Stimulated activated naive B cell treated with anti-CD40 and anti-IgM and Interleukin-4, amounts not matched to agents 10 μg/mL and 1 μg/mL and 100 μg/mL, for 72 hours (primary cell): ENCODE data around the gene RRP15.

Source experiments
- ATAC-seq, 2 donors: fragments of 150-1000 bp; cut with Tn5 transposase; replicated peaks; 2 replicates each; pipeline ENCODE4 v1.10.0; 2021; ENCODE audit warnings: moderate library complexity in 1 of 2
- DNase-seq: peaks from one replicate; pipeline ENCODE4 v3.0.0; 2021
- H3K27ac Mint-ChIP-seq: one replicate; pipeline ENCODE4 v1.8.0; 2022; ENCODE audit warnings: mild to moderate bottlenecking, mixed read lengths
- H3K27me3 Mint-ChIP-seq, 2 donors: one replicate each; pipeline ENCODE4 v1.8.0; 2022; ENCODE audit warnings: mixed read lengths in 2 of 2
- H3K36me3 Mint-ChIP-seq, 2 donors: one replicate each; pipeline ENCODE4 v1.8.0; 2022; ENCODE audit warnings: mixed read lengths in 2 of 2, mild to moderate bottlenecking in 1 of 2
- H3K4me1 Mint-ChIP-seq, 2 donors: one replicate each; pipeline ENCODE4 v1.8.0; 2022; ENCODE audit warnings: mixed read lengths in 2 of 2, mild to moderate bottlenecking in 1 of 2
- H3K4me3 Mint-ChIP-seq, 2 donors: one replicate each; pipeline ENCODE4 v1.8.0; 2022; ENCODE audit warnings: mild to moderate bottlenecking in 2 of 2, mixed read lengths in 2 of 2, moderate library complexity in 1 of 2
- H3K9me3 Mint-ChIP-seq, 2 donors: one replicate each; pipeline ENCODE4 v1.8.0; 2022; ENCODE audit warnings: mixed read lengths in 2 of 2, mild to moderate bottlenecking in 1 of 2

RRP15 gene

DNA sequence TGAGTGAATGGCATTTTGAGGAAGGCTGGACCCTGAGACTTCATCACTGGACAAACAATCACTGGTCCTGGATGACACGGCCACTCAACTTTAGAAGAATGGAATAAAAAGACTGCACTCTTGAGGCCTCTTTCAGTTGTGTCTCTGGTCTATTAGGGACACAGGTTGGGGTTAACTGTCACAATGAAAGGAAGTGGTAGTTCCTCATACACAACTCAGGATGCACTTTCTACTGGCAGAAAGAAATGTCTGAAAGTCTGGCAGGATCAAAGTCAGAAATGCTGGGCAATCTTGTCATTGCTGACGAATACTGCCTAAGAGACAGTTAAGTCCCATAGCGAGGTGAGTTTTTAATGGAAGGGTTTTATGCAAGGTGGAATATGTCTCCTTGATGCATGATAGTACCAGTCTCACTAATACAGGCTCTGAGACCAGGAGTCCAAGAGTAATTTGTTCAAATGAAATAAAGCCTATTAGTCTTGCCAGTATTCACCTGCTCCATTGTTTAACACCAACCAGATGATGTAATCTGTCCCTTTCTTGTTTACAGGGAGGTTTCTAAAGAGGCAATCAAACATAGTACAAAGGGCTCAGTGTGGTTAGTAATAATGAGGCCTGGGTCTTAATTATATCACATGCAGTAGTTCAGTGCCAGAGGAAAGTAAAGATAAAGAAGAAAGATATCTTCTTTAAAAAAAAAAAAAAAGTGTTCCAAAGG lies 11.2 kb upstream of the RRP15 start:
- peaks cover 0 to 11% of the 10 kb centered on the region in 2 donors for H3K27me3 Mint-ChIP-seq
- no peaks in the 10 kb centered on the region for H3K36me3 Mint-ChIP-seq
- H3K9me3 Mint-ChIP-seq, result no peaks in the 10 kb centered on the region
- no peak for ATAC-seq
- no peak overlapping the region for H3K4me3 Mint-ChIP-seq
- DNase-seq, result no peak
- no peak overlapping the region for H3K27ac Mint-ChIP-seq
- H3K4me1 Mint-ChIP-seq, result no peaks in the 10 kb centered on the region

DNA sequence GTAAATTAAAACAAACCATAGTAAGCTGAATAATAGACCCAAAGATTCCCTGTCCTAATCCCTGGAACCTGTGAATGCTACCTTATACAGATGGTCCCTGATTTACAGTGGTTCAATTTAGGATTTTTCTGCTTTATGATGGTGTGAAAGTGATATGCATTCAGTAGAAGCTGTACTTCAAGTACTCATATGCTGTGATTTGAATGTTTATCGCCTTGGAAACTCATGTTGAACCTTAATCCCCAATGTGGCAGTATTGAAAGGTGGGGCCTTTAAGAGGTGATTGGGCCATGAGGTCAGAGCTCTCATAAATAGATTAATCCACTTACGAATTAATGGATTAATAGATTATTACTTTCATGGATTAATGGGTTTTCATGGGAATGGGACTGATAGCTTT lies 10.6 kb upstream of the RRP15 start:
- Mint-ChIP-seq H3K27ac (no peak overlapping the region), H3K9me3 (no peaks in the 10 kb centered on the region), H3K4me3 (no peak overlapping the region), H3K27me3 (peaks cover 0 to 11% of the 10 kb centered on the region in 2 donors), H3K36me3 (no peaks in the 10 kb centered on the region), H3K4me1 (no peaks in the 10 kb centered on the region)
- no peak for ATAC-seq
- no peak for DNase-seq

DNA sequence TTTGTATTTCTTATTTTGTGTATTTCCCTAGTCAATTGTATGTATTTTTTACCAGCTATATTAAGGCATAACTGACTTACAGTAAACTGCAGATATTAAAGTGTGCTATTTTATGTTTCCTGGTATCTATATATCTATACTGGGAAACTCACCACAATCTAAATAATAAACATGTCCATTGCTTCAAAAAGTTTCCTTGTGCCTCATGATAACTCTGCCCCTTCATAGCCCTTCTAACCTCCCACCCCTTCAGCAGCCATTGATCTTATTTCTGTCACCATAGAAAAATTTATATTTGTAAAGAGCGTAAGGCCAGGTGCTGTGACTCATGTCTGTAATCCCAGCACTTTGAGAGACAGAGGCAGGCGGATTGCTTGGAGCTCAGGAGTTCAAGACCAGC lies 9.3 kb upstream of the RRP15 start:
- no peak for DNase-seq
- Mint-ChIP-seq H3K9me3 (no peaks in the 10 kb centered on the region), H3K27me3 (peaks cover 9 to 16% of the 10 kb centered on the region in 2 donors), H3K27ac (no peak overlapping the region), H3K4me3 (no peak overlapping the region), H3K4me1 (no peaks in the 10 kb centered on the region), H3K36me3 (no peaks in the 10 kb centered on the region)
- ATAC-seq, result no peak

DNA sequence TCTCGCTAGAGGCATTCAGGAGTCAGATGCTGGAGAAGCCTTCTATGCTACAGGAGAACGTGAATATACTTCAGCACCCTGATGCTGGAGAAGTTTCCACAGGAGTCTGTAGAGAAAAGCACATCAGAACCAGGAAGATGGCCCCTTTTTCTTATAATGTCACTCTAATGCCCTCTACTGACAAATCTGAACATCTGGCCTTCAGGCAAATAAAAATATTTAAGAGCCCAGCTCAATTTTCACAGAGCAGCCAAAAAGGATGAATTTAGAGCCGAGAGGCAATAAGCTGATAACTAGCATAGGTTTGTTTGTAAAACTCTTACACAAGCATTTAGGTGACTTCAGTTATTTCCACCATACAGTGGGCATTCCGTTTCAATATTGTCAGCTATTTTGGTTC lies 3.8 kb upstream of the RRP15 start:
- peaks cover 2 to 4% of the 10 kb centered on the region in 2 donors for H3K4me1 Mint-ChIP-seq
- H3K9me3 Mint-ChIP-seq, result peaks cover 0 to 1% of the 10 kb centered on the region in 2 donors
- H3K27me3 Mint-ChIP-seq, result peaks cover 10 to 20% of the 10 kb centered on the region in 2 donors
- H3K36me3 Mint-ChIP-seq, result peaks cover 0 to 3% of the 10 kb centered on the region in 2 donors
- no peak overlapping the region for H3K4me3 Mint-ChIP-seq
- H3K27ac Mint-ChIP-seq, result no peak overlapping the region
- DNase-seq, result no peak
- no peak for ATAC-seq

DNA sequence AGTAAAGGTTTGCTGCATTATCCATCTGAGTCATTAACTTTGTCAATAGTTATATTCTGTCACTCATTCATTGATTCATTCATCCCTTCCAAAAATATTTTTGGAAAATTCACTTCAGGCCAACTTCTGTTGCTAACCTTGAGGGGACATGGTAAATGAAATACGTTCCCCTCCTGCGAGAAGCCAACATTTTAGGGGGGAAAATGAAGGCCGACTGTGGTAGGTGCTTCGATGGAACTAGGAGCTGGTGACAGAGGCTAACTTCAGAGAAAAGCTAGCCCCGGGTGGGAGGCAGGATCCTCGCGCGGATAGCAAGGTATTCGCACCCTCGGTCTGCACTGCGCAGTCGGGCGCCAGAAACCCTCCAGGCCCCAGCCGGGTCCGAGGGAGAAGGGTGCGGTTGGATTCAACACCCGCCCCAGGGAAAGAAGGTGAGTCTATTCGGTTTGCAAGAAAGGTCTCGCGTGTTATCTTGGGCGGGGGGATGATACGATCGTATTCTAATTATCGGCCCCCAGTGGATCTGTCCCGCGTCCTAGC lies 646 bp upstream of the RRP15 start:
- no peak for DNase-seq
- Mint-ChIP-seq H3K36me3 (peaks cover 0 to 5% of the 10 kb centered on the region in 2 donors), H3K27me3 (peaks cover 10 to 20% of the 10 kb centered on the region in 2 donors), H3K4me1 (peaks cover 11 to 16% of the 10 kb centered on the region in 2 donors), H3K4me3 (peak overlapping the region; percentile 88 to 93), H3K9me3 (peaks cover 0 to 1% of the 10 kb centered on the region in 2 donors), H3K27ac (peak overlapping the region; percentile 97)
- ATAC-seq, result peak; percentile 45 to 52

DNA sequence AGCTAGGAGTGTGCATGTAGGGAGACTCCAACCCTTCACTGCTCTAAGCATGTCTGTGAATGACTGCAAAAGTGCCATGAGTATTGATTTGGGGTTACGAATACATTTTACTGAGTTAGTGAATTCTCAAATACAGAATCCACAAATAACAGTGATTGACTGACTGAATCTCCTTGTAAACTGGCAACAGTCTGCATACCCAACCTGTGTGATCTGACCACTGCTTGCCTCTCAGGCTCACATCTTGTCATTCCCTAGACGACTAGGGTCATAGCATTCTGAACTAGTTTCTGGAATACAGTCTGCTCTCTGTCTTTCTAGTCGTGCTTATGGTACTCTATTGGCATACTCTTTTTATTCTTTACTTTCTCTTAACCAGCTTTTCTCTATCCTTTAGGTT lies 7.4 kb downstream of the RRP15 start:
- Mint-ChIP-seq H3K4me3 (no peak overlapping the region), H3K36me3 (peaks cover 8 to 11% of the 10 kb centered on the region in 2 donors), H3K4me1 (peaks cover 11 to 21% of the 10 kb centered on the region in 2 donors), H3K9me3 (no peaks in the 10 kb centered on the region), H3K27ac (no peak overlapping the region), H3K27me3 (no peaks in the 10 kb centered on the region)
- ATAC-seq, result no peak
- no peak for DNase-seq

DNA sequence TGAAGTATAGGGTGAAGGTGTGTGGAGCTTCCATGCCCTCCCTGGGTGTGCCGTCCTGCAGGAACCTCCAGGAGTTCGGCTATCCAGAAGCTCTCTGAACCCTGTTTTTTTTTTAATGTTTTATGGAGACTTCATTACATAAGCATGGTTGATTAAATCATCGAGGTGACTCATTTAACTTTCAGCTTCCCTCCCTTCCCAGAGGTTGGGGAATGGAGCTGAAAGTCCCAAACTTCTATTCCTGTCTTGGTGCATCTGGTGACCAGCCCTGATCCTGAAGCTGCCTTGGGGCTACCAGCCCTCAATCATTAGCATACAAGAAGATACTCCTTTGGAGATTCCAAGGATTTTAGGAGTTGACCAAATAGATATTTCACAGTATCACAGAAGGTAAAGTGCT lies 9.5 kb downstream of the RRP15 start:
- no peak for DNase-seq
- Mint-ChIP-seq H3K36me3 (peaks cover 10 to 15% of the 10 kb centered on the region in 2 donors), H3K4me3 (no peak overlapping the region), H3K9me3 (no peaks in the 10 kb centered on the region), H3K27ac (no peak overlapping the region), H3K27me3 (no peaks in the 10 kb centered on the region), H3K4me1 (peaks cover 12 to 19% of the 10 kb centered on the region in 2 donors)
- no peak for ATAC-seq

DNA sequence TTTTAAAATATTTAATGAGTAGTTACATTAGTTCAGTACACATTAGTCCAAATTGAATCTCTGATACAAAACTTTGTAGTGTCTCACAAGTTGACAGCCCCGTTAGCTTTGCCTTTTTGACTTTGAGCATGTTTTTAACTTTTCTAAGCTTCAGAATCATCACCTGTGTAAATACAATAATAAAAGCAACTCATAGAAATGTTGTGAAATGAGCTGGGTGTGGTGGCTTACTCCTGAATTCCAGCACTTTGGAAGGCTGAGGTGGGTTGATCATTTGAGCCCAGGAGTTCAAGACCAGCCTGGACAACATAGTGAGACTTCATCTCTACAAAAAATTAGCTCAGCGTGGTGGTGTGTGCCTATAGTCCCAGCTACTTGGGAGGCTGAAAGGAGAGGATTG lies 11.1 kb downstream of the RRP15 start:
- Mint-ChIP-seq H3K4me3 (no peak overlapping the region), H3K36me3 (peaks cover 9 to 15% of the 10 kb centered on the region in 2 donors), H3K27ac (no peak overlapping the region), H3K4me1 (peaks cover 12 to 19% of the 10 kb centered on the region in 2 donors), H3K9me3 (no peaks in the 10 kb centered on the region), H3K27me3 (no peaks in the 10 kb centered on the region)
- ATAC-seq, result no peak
- DNase-seq, result no peak

DNA sequence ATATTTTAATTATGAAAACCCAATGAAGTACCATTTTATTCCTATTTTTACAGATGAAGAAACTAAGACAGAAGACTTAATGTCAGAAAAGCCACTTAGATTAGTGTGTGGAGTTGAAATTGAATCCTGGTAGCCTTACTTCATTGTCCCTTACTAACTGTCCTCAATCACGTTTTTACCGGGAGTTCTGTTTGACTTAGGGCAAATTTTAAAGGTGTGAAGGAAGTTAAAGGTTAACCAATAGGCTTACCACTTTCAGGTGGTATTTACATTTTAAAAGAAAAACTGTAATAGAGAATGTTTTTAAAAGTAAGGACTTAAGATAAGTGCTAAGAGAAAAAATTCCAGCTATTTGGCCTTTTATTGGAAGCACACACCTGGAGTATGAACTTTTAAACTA lies 12.4 kb downstream of the RRP15 start:
- H3K4me3 Mint-ChIP-seq, result no peak overlapping the region
- DNase-seq, result no peak
- H3K27ac Mint-ChIP-seq, result no peak overlapping the region
- H3K27me3 Mint-ChIP-seq, result no peaks in the 10 kb centered on the region
- H3K9me3 Mint-ChIP-seq, result no peaks in the 10 kb centered on the region
- peaks cover 12 to 19% of the 10 kb centered on the region in 2 donors for H3K4me1 Mint-ChIP-seq
- peaks cover 16 to 20% of the 10 kb centered on the region in 2 donors for H3K36me3 Mint-ChIP-seq
- ATAC-seq, result no peak

DNA sequence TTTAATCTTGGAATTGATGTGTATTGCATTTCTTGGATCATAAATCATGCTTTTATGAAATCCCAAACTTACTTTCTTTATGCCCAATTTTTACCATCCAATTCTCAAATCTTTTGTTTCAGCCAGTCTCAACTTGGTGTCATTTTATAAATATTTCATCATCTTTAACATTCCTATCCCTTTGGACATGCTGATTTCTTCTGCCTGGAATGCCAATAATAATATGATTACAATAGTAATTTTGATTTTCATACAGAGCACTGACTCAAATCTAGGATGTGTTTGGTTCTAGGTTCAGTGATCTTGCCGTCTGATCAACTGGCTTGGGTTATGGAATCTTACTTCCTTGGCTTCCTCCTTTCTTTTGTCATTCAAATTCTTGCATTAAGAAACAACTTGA lies 12.8 kb downstream of the RRP15 start:
- Mint-ChIP-seq H3K36me3 (peaks cover 16 to 20% of the 10 kb centered on the region in 2 donors), H3K4me3 (no peak overlapping the region), H3K27me3 (no peaks in the 10 kb centered on the region), H3K9me3 (no peaks in the 10 kb centered on the region), H3K27ac (no peak overlapping the region), H3K4me1 (peaks cover 12 to 19% of the 10 kb centered on the region in 2 donors)
- no peak for ATAC-seq
- no peak for DNase-seq

DNA sequence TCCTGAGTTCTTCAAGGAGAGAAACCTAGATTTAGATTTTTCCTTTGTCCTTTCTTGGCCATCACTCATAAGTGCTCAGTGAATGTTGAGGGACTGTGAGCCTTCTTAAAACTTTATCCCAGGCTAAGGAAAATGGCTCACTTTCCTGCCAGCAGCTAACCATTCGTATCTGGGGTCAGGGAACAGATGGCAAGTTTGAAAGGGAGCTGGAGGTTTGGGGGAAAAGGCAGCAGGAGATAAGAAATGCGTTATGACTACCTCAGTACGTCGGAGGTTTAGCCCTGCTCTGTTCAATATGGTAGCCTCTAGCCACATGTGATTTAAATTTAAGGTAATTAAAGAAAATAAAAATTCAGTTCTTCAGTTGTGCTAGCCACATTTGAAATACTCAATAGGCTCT lies 13.3 kb downstream of the RRP15 start:
- Mint-ChIP-seq H3K36me3 (peaks cover 16 to 20% of the 10 kb centered on the region in 2 donors), H3K4me3 (no peak overlapping the region), H3K4me1 (peaks cover 12 to 19% of the 10 kb centered on the region in 2 donors), H3K27ac (no peak overlapping the region), H3K27me3 (no peaks in the 10 kb centered on the region), H3K9me3 (no peaks in the 10 kb centered on the region)
- ATAC-seq, result no peak
- DNase-seq, result no peak

DNA sequence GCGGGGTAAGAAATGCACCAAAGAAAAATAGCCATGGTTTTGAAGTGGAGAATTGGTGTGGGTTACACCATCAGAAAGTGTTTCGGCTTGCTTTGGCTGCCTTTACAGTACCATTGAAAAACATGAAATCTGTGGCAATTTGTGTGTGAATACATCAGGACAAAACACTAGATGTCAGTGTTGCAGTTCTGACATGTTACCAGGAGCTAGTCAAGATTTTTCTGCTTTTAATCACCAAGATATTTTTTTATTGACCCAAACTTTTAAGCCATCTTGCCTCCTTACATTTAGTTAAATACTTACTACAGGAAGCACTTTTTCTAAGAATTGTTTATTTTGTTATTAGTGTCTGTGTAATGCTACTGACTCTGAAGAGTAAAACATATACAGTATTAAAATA lies 14.3 kb downstream of the RRP15 start:
- Mint-ChIP-seq H3K4me3 (no peak overlapping the region), H3K4me1 (peaks cover 12 to 19% of the 10 kb centered on the region in 2 donors), H3K27me3 (no peaks in the 10 kb centered on the region), H3K27ac (no peak overlapping the region), H3K36me3 (peaks cover 16% of the 10 kb centered on the region in 2 donors), H3K9me3 (no peaks in the 10 kb centered on the region)
- ATAC-seq (no peak), DNase-seq (no peak)

DNA sequence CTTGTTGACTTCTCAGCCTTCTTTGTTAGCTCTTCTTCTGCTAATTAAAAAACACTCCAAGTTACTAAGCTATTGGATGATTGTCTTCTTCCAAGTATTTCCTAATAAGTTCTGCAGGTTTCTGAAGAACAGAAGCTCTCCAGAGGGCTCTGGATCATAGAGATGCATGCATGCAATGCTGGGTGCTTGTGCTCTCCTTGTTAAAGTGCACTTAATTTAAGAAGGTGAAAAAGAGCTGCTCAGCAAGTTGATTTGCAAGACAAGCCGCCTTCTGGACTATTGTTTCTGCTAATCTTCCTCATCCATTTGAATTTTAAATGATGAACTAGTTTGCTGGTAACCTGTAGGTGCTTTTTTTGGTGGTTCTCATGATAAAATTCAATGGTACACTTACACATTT lies 16.1 kb downstream of the RRP15 start:
- peaks cover 20 to 21% of the 10 kb centered on the region in 2 donors for H3K36me3 Mint-ChIP-seq
- H3K9me3 Mint-ChIP-seq, result no peaks in the 10 kb centered on the region
- peaks cover 12 to 18% of the 10 kb centered on the region in 2 donors for H3K4me1 Mint-ChIP-seq
- ATAC-seq (no peak), DNase-seq (no peak)
- H3K27ac Mint-ChIP-seq, result no peak overlapping the region
- H3K27me3 Mint-ChIP-seq, result no peaks in the 10 kb centered on the region
- H3K4me3 Mint-ChIP-seq, result no peak overlapping the region

DNA sequence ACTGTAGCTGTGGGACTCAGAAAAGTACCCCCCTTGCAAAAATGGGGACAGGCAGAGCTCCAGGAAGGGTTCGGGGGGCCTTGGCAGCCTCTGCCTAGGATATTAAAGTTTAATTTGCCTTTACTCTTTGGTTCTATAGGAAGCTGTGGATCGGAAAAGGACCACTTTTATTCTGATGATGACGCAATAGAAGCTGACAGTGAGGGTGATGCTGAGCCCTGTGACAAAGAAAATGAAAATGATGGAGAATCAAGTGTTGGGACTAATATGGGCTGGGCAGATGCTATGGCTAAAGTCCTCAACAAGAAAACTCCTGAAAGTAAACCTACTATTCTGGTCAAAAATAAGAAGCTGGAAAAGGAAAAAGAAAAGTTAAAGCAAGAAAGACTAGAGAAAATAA lies 17.1 kb downstream of the RRP15 start:
- no peak overlapping the region for H3K27ac Mint-ChIP-seq
- H3K27me3 Mint-ChIP-seq, result no peaks in the 10 kb centered on the region
- DNase-seq (no peak), ATAC-seq (no peak)
- no peak overlapping the region for H3K4me3 Mint-ChIP-seq
- H3K36me3 Mint-ChIP-seq, result peaks cover 17% of the 10 kb centered on the region in 2 donors
- peaks cover 5 to 9% of the 10 kb centered on the region in 2 donors for H3K4me1 Mint-ChIP-seq
- H3K9me3 Mint-ChIP-seq, result no peaks in the 10 kb centered on the region

DNA sequence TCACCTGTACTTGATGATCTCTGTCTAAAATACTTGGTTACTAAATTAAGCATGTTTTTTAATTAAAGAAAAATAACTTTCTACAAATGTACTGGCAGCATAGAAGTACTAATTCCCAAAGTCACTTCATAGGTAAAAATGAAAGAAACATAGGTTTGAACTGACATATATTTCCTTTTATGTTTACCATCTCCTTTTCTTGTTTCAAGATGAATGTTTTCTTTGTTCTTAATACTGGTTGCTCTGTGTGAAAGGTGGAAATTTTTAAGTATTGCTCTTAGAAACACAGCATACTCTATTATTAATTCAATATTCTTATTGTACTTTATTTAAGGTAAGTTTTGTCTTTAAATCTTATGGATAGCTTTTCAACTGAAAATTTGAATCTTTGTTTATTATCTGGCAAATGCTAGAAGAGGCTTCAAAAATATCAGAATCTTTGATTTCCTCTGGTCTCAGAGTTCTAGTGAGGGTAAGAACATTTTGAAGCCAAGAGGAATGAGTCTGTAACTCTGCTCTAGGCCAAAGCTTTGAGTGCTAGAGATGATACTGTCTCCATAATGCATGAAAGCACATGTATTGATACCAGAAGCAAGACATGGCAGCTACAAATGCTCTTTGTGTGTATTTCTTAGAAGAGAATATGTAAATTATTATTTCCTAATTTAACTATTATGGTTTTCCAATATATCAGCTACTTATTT lies 18.2 kb downstream of the RRP15 start:
- peaks cover under 1 to 2% of the 10 kb centered on the region in 2 donors for H3K4me1 Mint-ChIP-seq
- peak overlapping the region; percentile 17 for H3K27ac Mint-ChIP-seq
- no peaks in the 10 kb centered on the region for H3K27me3 Mint-ChIP-seq
- H3K36me3 Mint-ChIP-seq, result peaks cover 17 to 21% of the 10 kb centered on the region in 2 donors
- DNase-seq, result no peak
- ATAC-seq, result no peak
- H3K9me3 Mint-ChIP-seq, result no peaks in the 10 kb centered on the region
- H3K4me3 Mint-ChIP-seq, result no peak overlapping the region
